Peyer's patch (tissue), 4 donors: ENCODE measurements around the gene HAPLN2. TPM values are rescaled to one million over a fixed set of nuclear protein-coding genes. Genes with fewer than 3 reads are reported as not detected.

Experiments used
- DNase-seq, 3 donors: peaks; one replicate each; pipeline ENCODE4 v3.0.0-alpha.2; 2017 to 2019
- H3K27ac ChIP-seq, 4 donors: fragments of 200-600 bp; sonication (generic); one replicate each; pipeline ENCODE4 v1.5.1; 2016 to 2019
- H3K27me3 ChIP-seq, 2 donors: fragments of 200-600 bp; sonication (generic); one replicate each; pipeline ENCODE4 v1.5.1; 2019
- H3K36me3 ChIP-seq, 3 donors: fragments of 200-600 bp; sonication (generic); one replicate each; pipeline ENCODE4 v1.5.1; 2016 to 2019
- H3K4me1 ChIP-seq, 4 donors: fragments of 200-600 bp; sonication (generic); one replicate each; pipeline ENCODE4 v1.5.1; 2016 to 2019
- H3K4me3 ChIP-seq, 4 donors: fragments of 200-600 bp; sonication (generic); 1 replicate in 3 of 4; 2 replicates in 1 of 4; pipeline ENCODE4 v1.5.1; 2016 to 2019; ENCODE audit warnings: mild to moderate bottlenecking in 1 of 4
- H3K9me3 ChIP-seq, 4 donors: fragments of 200-600 bp; sonication (generic); one replicate each; pipeline ENCODE4 v1.5.1; 2016 to 2019; ENCODE audit warnings: mild to moderate bottlenecking in 1 of 4
- CTCF ChIP-seq, 6 experiments: fragments of 450-650 bp in 4 of 6; fragments of 200-600 bp in 2 of 6; sonication (generic) in 1 of 6; IDR thresholded peaks; one replicate each; pipeline ENCODE4 v1.5.1; 2017 to 2019; ENCODE audit warnings: antibody characterized with exemption in 6 of 6, mild to moderate bottlenecking in 3 of 6, moderate library complexity in 1 of 6
- POLR2A ChIP-seq, 2 donors: fragments of 450-650 bp; IDR thresholded peaks; one replicate each; pipeline ENCODE4 v1.5.1; 2017; ENCODE audit warnings: antibody characterized with exemption in 2 of 2, mild to moderate bottlenecking in 2 of 2, moderate library complexity in 2 of 2
- total RNA-seq, 4 donors: library from RNA; depleted of rRNA; stranded (reverse); fragments of >200 nt; gene quantifications; one replicate each; pipeline ENCODE4 v1.1.0, GENCODE V29; 2016

The HAPLN2 gene
- total RNA-seq, 4 donors from 2014 or later = 1.9 to 2.2 (median 2.1) TPM; not detected in 1

GRCh38 chr1:156598125-156598524 lies 21.1 kb upstream of the HAPLN2 start:
- H3K9me3 ChIP-seq = no peaks in the 10 kb centered on the region
- H3K27me3 ChIP-seq = no peaks in the 10 kb centered on the region
- no peak for TF ChIP-seq POLR2A (IDR thresholded peaks at IDR 0.05)
- TF ChIP-seq CTCF (IDR thresholded peaks at IDR 0.05) = no peak
- no peak overlapping the region for H3K4me3 ChIP-seq
- peaks cover 0 to 44% (median 0%) of the 10 kb centered on the region in 3 donors for H3K36me3 ChIP-seq
- H3K27ac ChIP-seq = no peak overlapping the region
- no peak for DNase-seq
- peaks cover 0 to 19% (median 2%) of the 10 kb centered on the region in 4 donors for H3K4me1 ChIP-seq

- TF ChIP-seq CTCF (IDR thresholded peaks at IDR 0.05) = no peak
- TF ChIP-seq POLR2A (IDR thresholded peaks at IDR 0.05) = no peak
- Histone ChIP-seq H3K4me3 (no peak overlapping the region), H3K27me3 (no peaks in the 10 kb centered on the region), H3K4me1 (peaks cover 0 to 19% (median 2%) of the 10 kb centered on the region in 4 donors), H3K9me3 (no peaks in the 10 kb centered on the region), H3K27ac (no peak overlapping the region), H3K36me3 (peaks cover 0 to 39% (median 0%) of the 10 kb centered on the region in 3 donors)
- no peak for DNase-seq
Measured at GRCh38 chr1:156598731-156599432, 20.3 kb upstream of the HAPLN2 start.

- H3K4me1 ChIP-seq = peaks cover 0 to 19% (median 2%) of the 10 kb centered on the region in 4 donors
- H3K9me3 ChIP-seq = no peaks in the 10 kb centered on the region
- no peak overlapping the region for H3K4me3 ChIP-seq
- H3K27me3 ChIP-seq = no peaks in the 10 kb centered on the region
- DNase-seq = no peak
- H3K36me3 ChIP-seq = peaks cover 0 to 30% (median 0%) of the 10 kb centered on the region in 3 donors
- TF ChIP-seq CTCF (IDR thresholded peaks at IDR 0.05) (peak in 1 of 6 experiments; percentile 21), POLR2A (IDR thresholded peaks at IDR 0.05) (no peak)
- no peak overlapping the region for H3K27ac ChIP-seq
Measured at GRCh38 chr1:156599811-156600210, 19.4 kb upstream of the HAPLN2 start.

GRCh38 chr1:156600733-156601121 lies 18.5 kb upstream of the HAPLN2 start:
- no peak for DNase-seq

GRCh38 chr1:156601122-156601830 lies 17.9 kb upstream of the HAPLN2 start, which contains the start of gene GPATCH4:
Gene GPATCH4 (minus strand): TSS chr1:156601479.
- H3K9me3 ChIP-seq = no peaks in the 10 kb centered on the region
- H3K4me3 ChIP-seq = peak within 1 kb of the TSS; percentile 49 to 92 (median 72)
- peaks cover 0 to 21% (median 0%) of the 10 kb centered on the region in 3 donors for H3K36me3 ChIP-seq
- peak in 1 of 2 donors; percentile 22 for TF ChIP-seq POLR2A (IDR thresholded peaks at IDR 0.05)
- no peak for TF ChIP-seq CTCF (IDR thresholded peaks at IDR 0.05)
- no peaks in the 10 kb centered on the region for H3K27me3 ChIP-seq
- peaks cover 0 to 19% (median 2%) of the 10 kb centered on the region in 4 donors for H3K4me1 ChIP-seq
- DNase-seq = peak; percentile 77 to 89 (median 79)
- H3K27ac ChIP-seq = peak within 1 kb of the TSS; percentile 55 to 86 (median 74)

More at GRCh38 chr1:156600733-156601121, 18.5 kb upstream of the HAPLN2 start:
- Histone ChIP-seq H3K4me1 (peaks cover 0 to 19% (median 2%) of the 10 kb centered on the region in 4 donors), H3K4me3 (peak overlapping the region; percentile 49 to 92 (median 72)), H3K9me3 (no peaks in the 10 kb centered on the region), H3K27ac (peak overlapping the region; percentile 55 to 86 (median 74)), H3K27me3 (no peaks in the 10 kb centered on the region), H3K36me3 (peaks cover 0 to 25% (median 0%) of the 10 kb centered on the region in 3 donors)
- TF ChIP-seq POLR2A (IDR thresholded peaks at IDR 0.05) (no peak), CTCF (IDR thresholded peaks at IDR 0.05) (no peak)
